HG03558 (cell line): ENCODE measurements around the gene TMEM145.
A peak's percentile ranks its signal among the peaks of the same experiment; 100 is the strongest.

Source experiments
- ATAC-seq: cut with Tn5 transposase; IDR thresholded peaks from one replicate; pipeline ENCODE4 v1.9.1; 2021; ENCODE audit warnings: moderate number of reproducible peaks; ENCODE audit not compliant: unreplicated experiment; ENCODE audit errors: extremely low read depth

Gene TMEM145

DNA sequence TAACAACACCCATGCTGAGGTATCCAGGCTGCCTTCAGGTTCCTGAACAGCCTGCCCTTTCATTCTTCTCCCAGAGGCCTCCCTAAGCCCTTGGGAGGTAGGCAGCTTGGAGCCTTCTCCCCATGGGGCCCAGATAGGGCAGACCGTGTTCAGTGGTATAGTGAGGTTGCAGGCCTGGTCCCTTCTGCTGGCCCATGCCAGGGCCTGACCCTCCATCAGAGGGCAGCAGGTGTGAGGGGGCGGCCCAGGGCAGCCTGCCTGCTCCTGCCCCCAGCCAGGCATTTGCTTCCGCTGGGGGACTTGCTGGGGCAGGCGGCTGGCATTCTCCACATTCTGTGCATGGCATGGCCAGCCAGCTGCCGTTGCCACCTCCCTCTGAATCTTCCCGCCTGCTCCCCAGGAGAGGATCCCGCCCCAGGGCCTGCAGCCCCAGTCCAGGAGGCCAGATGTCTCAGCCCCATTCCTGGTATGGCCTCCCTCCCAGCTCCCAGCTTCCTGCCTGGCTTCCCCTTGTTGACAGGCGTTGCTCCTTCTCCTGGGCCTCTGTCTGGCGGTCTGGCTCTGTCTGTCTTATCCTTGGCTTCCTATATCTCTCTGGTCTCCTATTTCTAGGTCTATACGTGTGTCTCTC is 35.2 kb upstream of the TMEM145 start:
- no peak for ATAC-seq

DNA sequence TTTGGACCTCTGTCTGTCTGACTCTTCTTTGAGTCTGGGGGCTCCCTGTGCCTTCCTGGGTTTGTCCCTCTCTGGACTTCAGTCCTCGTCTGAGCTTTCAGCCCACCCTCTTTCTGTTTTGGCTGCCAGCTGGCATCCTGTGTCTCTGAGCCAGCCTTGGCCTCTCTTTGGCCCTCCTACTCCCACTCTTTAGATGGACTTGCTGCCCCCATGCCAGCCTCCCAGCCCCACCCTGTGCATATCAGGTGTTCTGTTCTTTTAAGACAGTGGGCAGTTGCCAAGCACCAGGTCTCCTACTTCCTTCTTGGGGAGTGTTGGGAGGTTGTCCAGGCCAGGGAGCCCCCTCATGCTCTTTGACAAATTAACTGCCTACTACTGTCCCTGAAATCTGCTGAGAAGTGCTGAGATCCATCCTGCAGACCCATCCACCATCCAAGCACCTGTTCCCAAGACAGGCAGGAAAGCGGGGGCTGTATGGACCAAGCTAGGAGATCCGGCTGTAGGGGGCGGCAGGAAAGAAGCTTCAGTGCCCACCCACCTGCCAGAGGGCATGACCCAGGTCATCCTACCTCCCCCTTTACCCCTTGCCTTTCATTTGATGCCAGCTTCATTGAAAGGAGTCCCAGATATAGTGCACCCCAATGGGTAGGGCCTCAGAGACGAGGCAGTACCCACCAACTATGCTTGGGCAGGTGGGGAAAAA is 34.5 kb upstream of the TMEM145 start:
- ATAC-seq: no peak

GRCh38 chr19:42279155-42279901 is 33.8 kb upstream of the TMEM145 start:
- no peak for ATAC-seq

GRCh38 chr19:42279902-42280814 is 33.0 kb upstream of the TMEM145 start:
- no peak for ATAC-seq

- ATAC-seq: no peak
These were observed 32.3 kb upstream of the TMEM145 start for GRCh38 chr19:42280815-42281145.

DNA sequence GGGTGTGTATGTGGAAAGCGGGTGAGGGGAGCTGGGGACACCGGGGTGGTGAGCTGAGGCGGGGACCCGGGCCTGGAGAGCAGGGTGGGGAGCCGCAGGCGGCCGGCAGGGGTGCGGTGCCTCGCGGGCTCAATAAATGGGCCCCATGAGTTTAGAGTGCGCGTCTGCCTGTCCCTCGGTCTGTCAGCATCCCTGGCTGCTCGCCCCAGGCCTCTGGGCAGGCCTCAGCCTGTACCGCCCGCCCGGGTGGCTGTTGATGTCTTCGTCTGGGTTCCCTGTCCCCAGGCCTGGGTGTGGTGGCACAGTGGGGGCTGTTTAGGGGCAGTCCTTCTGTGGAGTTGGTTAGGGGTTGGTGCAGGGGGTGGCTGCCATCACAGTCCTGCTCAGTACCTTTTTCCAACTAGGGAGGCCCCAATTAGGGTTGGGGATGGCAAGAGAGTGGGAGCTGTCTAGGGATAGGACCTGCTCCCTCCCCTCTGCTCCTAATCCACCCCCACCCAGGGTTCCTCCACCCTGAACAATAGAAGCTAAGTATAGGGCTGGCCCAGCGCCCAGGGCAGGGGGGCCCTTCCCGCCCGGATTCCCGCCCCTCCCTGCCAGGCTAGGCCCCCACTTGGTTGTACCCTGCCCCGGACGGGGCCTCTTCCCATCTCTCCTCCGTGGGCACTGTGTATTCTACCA is 31.8 kb upstream of the TMEM145 start:
- no peak for ATAC-seq

- no peak for ATAC-seq
These were observed 31.0 kb upstream of the TMEM145 start for GRCh38 chr19:42281827-42282762.

DNA sequence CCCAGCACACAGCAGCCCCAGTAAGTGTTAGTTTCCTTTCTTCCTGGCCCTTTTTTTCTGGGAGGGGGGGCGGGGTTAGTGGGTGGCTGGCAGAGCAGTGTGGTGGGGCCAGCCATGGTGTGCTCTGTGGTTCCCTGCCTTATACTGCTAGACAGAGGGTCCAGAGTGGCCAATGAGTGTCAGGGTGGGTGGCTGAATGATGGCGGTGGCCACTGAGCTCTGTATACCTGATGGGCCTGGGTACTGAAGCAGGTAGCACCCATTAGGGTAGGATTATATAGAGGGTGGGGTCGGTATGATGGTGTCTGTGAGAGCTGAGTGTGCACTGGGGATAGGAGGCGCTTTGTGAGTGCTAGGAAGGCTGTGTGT is 30.3 kb upstream of the TMEM145 start:
- ATAC-seq: no peak

- ATAC-seq: peak; percentile 13
These were observed 29.7 kb upstream of the TMEM145 start for GRCh38 chr19:42283188-42284065.

GRCh38 chr19:42284066-42284501 is 29.0 kb upstream of the TMEM145 start:
- peak; percentile 20 for ATAC-seq

GRCh38 chr19:42284591-42285341 is 28.3 kb upstream of the TMEM145 start:
- ATAC-seq: no peak

DNA sequence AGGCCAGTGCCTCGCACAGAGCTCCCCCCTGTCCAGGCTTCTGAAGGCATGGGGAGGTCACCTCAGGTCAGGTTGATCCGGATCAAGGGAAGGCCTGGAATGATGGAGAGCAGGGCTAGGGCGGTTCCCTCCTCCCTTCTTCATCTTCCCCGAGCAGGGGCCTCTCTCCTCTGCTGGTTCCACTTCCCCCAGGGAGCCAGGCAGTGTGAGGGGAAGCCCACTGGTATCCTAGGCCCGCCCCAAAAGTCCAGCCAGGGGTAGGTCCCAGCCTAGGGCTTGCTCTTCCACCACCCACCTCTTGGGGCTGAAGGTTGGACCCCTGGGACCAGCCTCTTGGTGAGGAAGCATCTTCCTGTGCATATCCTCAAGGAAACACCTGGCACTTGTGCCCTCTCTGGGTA is 27.6 kb upstream of the TMEM145 start:
- ATAC-seq: no peak

DNA sequence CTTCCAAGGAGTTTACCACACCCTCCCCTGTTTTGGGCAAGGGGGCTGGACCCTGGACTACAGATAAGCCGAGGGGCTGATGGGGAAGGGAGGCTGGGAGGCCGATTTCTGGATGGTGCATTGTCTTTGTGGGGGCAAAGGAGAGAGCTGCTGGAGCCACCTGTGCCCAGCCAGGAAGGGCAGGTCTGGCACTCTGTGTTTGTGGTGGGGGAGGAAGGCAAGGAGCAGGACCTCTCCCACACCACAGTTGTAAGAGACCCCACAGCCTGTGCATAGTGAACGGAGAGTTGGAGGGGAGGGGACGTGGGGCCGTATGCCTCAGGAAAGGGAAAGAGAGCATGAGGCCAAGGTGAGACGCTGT is 27.1 kb upstream of the TMEM145 start:
- ATAC-seq: no peak

DNA sequence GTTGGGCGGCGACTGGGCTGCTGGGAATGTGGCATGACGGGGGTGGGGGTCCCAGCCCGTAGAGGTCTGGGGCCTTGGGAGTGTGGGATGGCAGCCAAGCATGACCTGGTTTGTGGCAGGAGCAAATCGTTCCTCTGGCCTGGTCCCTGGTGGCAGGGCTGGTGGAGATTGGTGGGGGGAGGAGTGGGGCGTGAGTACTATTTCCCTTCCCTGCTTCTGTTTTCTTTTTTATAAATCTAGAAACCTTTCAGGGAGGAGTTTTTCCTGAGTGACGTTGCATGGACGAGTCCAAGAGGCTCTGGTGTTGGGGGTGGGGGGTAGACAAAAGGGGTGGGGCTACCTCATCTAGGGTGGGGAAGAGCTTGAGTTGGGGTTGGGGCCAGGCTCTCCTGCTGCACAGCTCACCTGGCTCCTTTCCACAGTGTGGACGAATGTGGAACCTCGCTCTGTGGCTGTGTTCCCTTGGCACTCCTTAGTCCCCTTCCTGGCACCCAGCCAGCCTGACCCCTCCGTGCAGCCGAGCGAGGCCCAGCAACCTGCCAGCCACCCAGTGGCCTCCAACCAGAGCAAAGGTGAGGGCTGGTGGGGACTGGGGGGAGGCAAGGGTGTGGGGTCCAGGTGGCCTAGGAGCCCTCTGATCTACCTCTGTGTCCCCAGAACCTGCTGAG is 26.6 kb upstream of the TMEM145 start:
- ATAC-seq: no peak

DNA sequence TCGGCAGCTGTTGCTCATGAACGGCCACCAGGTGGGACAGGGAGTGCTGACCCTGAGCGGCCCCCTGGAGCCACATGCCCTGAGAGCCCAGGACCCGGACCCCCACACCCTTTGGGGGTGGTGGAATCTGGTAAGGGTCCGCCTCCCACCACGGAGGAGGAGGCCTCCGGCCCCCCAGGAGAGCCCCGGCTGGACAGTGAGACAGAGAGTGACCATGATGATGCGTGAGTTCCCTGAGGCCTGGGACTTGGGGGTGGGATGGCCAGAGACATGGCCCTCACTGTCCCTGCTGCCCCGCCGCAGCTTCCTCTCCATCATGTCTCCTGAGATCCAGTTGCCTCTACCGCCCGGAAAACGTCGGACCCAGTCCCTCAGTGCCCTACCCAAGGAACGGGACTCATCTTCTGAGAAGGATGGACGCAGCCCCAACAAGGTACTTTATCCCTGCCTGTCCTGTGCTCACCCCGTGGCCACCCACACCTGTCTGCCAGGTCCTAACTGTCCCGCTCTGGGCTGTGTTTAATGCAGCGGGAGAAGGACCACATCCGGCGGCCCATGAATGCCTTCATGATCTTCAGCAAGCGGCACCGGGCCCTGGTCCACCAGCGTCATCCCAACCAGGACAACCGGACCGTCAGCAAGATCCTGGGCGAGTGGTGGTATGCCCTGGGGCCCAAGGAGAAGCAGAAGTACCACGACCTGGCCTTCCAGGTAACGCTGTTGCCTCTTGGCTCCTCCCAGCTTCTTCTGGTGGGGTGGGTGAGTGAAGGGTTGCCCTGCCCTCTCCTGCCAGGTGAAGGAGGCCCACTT is 25.9 kb upstream of the TMEM145 start:
- no peak for ATAC-seq

- ATAC-seq: no peak
These were observed 25.3 kb upstream of the TMEM145 start for GRCh38 chr19:42287827-42288107.
